C4-2B (cell line): ENCODE measurements around the gene FLRT3.

ENCODE experiments used
- CTCF ChIP-seq: fragments of 450-650 bp; conservative IDR thresholded peaks from 2 replicates; pipeline ENCODE4 v1.5.1; 2017; ENCODE audit warnings: mild to moderate bottlenecking
- ZFX ChIP-seq: fragments of 450-650 bp; IDR thresholded peaks from 2 replicates; pipeline ENCODE4 v1.6.1; 2017

DNA sequence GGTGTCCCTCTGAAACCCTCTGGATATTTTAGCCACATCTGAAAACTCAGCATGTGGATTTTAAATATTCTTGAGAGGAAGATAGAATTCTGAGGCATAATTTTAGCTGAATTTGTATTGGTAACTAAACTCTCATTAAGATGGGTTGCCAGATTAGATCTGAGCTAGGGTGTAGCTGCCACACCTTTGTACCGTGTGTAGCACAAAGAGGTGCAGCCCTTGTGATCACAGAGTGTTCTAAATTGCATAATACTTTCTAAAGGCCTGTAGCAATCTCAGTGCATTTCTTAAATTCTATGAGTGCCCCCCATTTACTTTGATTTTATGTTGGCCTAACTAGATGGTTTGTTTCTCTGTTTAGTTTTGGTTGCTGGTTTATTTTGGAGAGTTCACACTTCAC lies 53.0 kb downstream of the FLRT3 start:
- TF ChIP-seq CTCF (no peak), ZFX (no peak)
